Activated CD8-positive, alpha-beta memory T cell treated with anti-CD3 and anti-CD28 coated beads for 1 hour (primary cell): ENCODE measurements around the gene RMDN2.
A peak's percentile ranks its signal among the peaks of the same experiment; 100 is the strongest.
"Not testable (repeated sequence)": the region's sequence is repeated elsewhere in the genome, so short reads cannot be mapped to it uniquely, and the experiment has no call there.

Experiments used
- DNase-seq, 2 donors: peaks; one replicate each; pipeline ENCODE4 v3.0.0-alpha.2; 2020; ENCODE audit warnings: low read depth in 1 of 2; ENCODE audit errors: extremely low read depth in 1 of 2

RMDN2 gene

GRCh38 chr2:37928377-37928776, 3.3 kb downstream of the RMDN2 start:
- DNase-seq = no peak

- not testable (repeated sequence) for DNase-seq
Measured at GRCh38 chr2:37930392-37930791, 5.3 kb downstream of the RMDN2 start.

- DNase-seq = not testable (repeated sequence)
Measured at GRCh38 chr2:37932873-37933272, 7.8 kb downstream of the RMDN2 start.

GRCh38 chr2:37934591-37935513, 9.8 kb downstream of the RMDN2 start:
- DNase-seq = no peak

- DNase-seq = not testable (repeated sequence)
Measured at GRCh38 chr2:37937568-37937967, 12.5 kb downstream of the RMDN2 start.

- DNase-seq = not testable (repeated sequence)
Measured at GRCh38 chr2:37941267-37941666, 16.2 kb downstream of the RMDN2 start.

GRCh38 chr2:37944268-37944667, 19.2 kb downstream of the RMDN2 start:
- DNase-seq = no peak

GRCh38 chr2:37947306-37947705, 22.2 kb downstream of the RMDN2 start:
- no peak for DNase-seq

GRCh38 chr2:37962018-37962739, 37.1 kb downstream of the RMDN2 start:
- DNase-seq = not testable (repeated sequence)

- DNase-seq = not testable (repeated sequence)
Measured at GRCh38 chr2:37962740-37963121, 37.6 kb downstream of the RMDN2 start.

GRCh38 chr2:37963901-37964300, 38.8 kb downstream of the RMDN2 start:
- DNase-seq = not testable (repeated sequence)

- no peak for DNase-seq
Measured at GRCh38 chr2:37966326-37966725, 41.2 kb downstream of the RMDN2 start.

- no peak for DNase-seq
Measured at GRCh38 chr2:37969731-37970130, 44.6 kb downstream of the RMDN2 start.

GRCh38 chr2:37971971-37972370, 46.9 kb downstream of the RMDN2 start:
- DNase-seq = no peak

- DNase-seq = no peak
Measured at GRCh38 chr2:37973615-37974353, 48.7 kb downstream of the RMDN2 start.

GRCh38 chr2:37975808-37976207, 50.7 kb downstream of the RMDN2 start:
- no peak for DNase-seq

GRCh38 chr2:37976411-37976810, 51.3 kb downstream of the RMDN2 start:
- DNase-seq = no peak

GRCh38 chr2:37982147-37982582, 57.1 kb downstream of the RMDN2 start:
- peak in 1 of 2 donors; percentile 41 for DNase-seq

- DNase-seq = no peak
Measured at GRCh38 chr2:37982847-37983246, 57.8 kb downstream of the RMDN2 start.

GRCh38 chr2:37983719-37984118, 58.6 kb downstream of the RMDN2 start:
- no peak for DNase-seq

- no peak for DNase-seq
Measured at GRCh38 chr2:37984176-37984575, 59.1 kb downstream of the RMDN2 start.
